ENCODE measurements around the gene SDF2L1.

- TF ChIP-seq CTCF (IDR thresholded peaks at IDR 0.05), result no peak
- TF ChIP-seq EP300 (IDR thresholded peaks at IDR 0.05), result no peak
- TF ChIP-seq POLR2AphosphoS5 (IDR thresholded peaks at IDR 0.05), result no peak
- TF ChIP-seq POLR2A (IDR thresholded peaks at IDR 0.05), result no peak
These were observed 46.2 kb downstream of the SDF2L1 start for GRCh38 chr22:21688341-21688705.

Measured in suprapubic skin (tissue), 4 donors.